ENCODE results near the gene ELAVL3.
A peak's percentile ranks its signal among the peaks of the same experiment; 100 is the strongest.
"Not testable (repeated sequence)": the region's sequence is repeated elsewhere in the genome, so short reads cannot be mapped to it uniquely, and the experiment has no call there.

ELAVL3 gene

GRCh38 chr19:11486661-11487503, 6.0 kb upstream of the ELAVL3 start:
- DNase-seq (ENCODE audit: low spot score), result no peak

- DNase-seq (ENCODE audit: low spot score), result no peak
These were observed 4.5 kb upstream of the ELAVL3 start for GRCh38 chr19:11485245-11485837.

- no peak for DNase-seq (ENCODE audit: low spot score)
These were observed 2.7 kb upstream of the ELAVL3 start for GRCh38 chr19:11483366-11484111.

GRCh38 chr19:11482384-11483050, 1.7 kb upstream of the ELAVL3 start:
- peak; percentile 84 for DNase-seq (ENCODE audit: low spot score)

GRCh38 chr19:11481534-11482383, 913 bp upstream of the ELAVL3 start:
- no peak for DNase-seq (ENCODE audit: low spot score)

GRCh38 chr19:11479898-11480714, 740 bp downstream of the ELAVL3 start:
- no peak for DNase-seq (ENCODE audit: low spot score)

GRCh38 chr19:11479090-11479897, 1.6 kb downstream of the ELAVL3 start:
- DNase-seq (ENCODE audit: low spot score), result no peak

- DNase-seq (ENCODE audit: low spot score), result no peak
These were observed 2.4 kb downstream of the ELAVL3 start for GRCh38 chr19:11478167-11479089.

- DNase-seq (ENCODE audit: low spot score), result no peak
These were observed 5.0 kb downstream of the ELAVL3 start for GRCh38 chr19:11475861-11476260.

GRCh38 chr19:11475343-11475742, 5.5 kb downstream of the ELAVL3 start:
- not testable (repeated sequence) for DNase-seq (ENCODE audit: low spot score)

GRCh38 chr19:11473725-11474124, 7.1 kb downstream of the ELAVL3 start:
- no peak for DNase-seq (ENCODE audit: low spot score)

GRCh38 chr19:11468266-11468845, 12.5 kb downstream of the ELAVL3 start:
- DNase-seq (ENCODE audit: low spot score), result not testable (repeated sequence)

GRCh38 chr19:11465600-11465999, 15.2 kb downstream of the ELAVL3 start:
- no peak for DNase-seq (ENCODE audit: low spot score)

- DNase-seq (ENCODE audit: low spot score), result no peak
These were observed 16.2 kb downstream of the ELAVL3 start for GRCh38 chr19:11464333-11465265.

GRCh38 chr19:11463391-11463790, 17.5 kb downstream of the ELAVL3 start:
- DNase-seq (ENCODE audit: low spot score), result no peak

- no peak for DNase-seq (ENCODE audit: low spot score)
These were observed 19.4 kb downstream of the ELAVL3 start for GRCh38 chr19:11461453-11461852.

GRCh38 chr19:11460207-11460606, 20.6 kb downstream of the ELAVL3 start:
- no peak for DNase-seq (ENCODE audit: low spot score)

All from HuH-7 (cell line).